ENCODE data around the gene LIPC. TPM values are rescaled to one million over a fixed set of nuclear protein-coding genes. Genes with fewer than 3 reads are reported as not detected.

LIPC gene
- total and polyA plus RNA-seq, 2 donors (not counting 3 experiments of a cell fraction or from before 2014, with no cell fraction given), result not detected

- Histone ChIP-seq H2AFZ (ENCODE audit: low read depth, low read length) (no peak overlapping the region), H3K9me1 (replicated peaks; ENCODE audit: control insufficient read depth, extremely low read depth, insufficient read depth, low read length) (no peaks in the 10 kb centered on the region), H3K9ac (replicated peaks; ENCODE audit: extremely low read depth, insufficient read depth, low read length) (no peak overlapping the region), H3K27me3 (ENCODE audit: control insufficient read depth in 2 of 2, insufficient read depth in 2 of 2, low read length in 2 of 2) (peaks cover 0 to 3% of the 10 kb centered on the region in 2 experiments), H3K4me2 (ENCODE audit: insufficient read depth, low read length) (no peak overlapping the region), H3K9me3 (replicated peaks; ENCODE audit: control insufficient read depth, insufficient read depth, low read length) (no peaks in the 10 kb centered on the region), H3K27ac (ENCODE audit: insufficient read depth, low read depth, low read length) (no peak overlapping the region), H3K4me3 (replicated peaks in 1 of 3; ENCODE audit: insufficient read depth in 1 of 3, low read depth in 1 of 3, low read length in 3 of 3) (no peak overlapping the region), H4K20me1 (replicated peaks; ENCODE audit: control insufficient read depth, extremely low read depth, insufficient read depth, low read length) (no peaks in the 10 kb centered on the region), H3K36me3 (ENCODE audit: control insufficient read depth in 2 of 2, extremely low read depth in 1 of 2, insufficient read depth in 2 of 2, low read length in 2 of 2) (no peaks in the 10 kb centered on the region), H3K4me1 (ENCODE audit: control insufficient read depth, extremely low read depth, insufficient read depth, low read length) (no peaks in the 10 kb centered on the region), H3K79me2 (ENCODE audit: control insufficient read depth, insufficient read depth, low read length) (no peaks in the 10 kb centered on the region)
- FAIRE-seq (no peak), DNase-seq (ENCODE audit: low read depth, low spot score) (no peak)
- dilution Hi-C loops (cut with MboI; ENCODE audit: extremely low pct_ligation_motif_present, low sequenced_read_pairs), result no loop called here
- POLR2A ChIA-PET, result no interaction called here
- intact Hi-C loops (cut with micrococcal nuclease), result no loop called here
- no TSS peak for BruUV-seq (replicated peaks)
- TF ChIP-seq POLR2AphosphoS5 (IDR thresholded peaks at IDR 0.05; ENCODE audit: insufficient read depth, low read depth, low read length) (no peak), JUN (IDR thresholded peaks at IDR 0.05; ENCODE audit: borderline replicate concordance, insufficient read depth, insufficient read length, low read depth) (no peak), CTCF (IDR thresholded peaks at IDR 0.05; ENCODE audit: extremely low read depth in 1 of 2, insufficient read depth in 1 of 2, low read depth in 1 of 2, low read length in 2 of 2) (no peak), MAX (IDR thresholded peaks at IDR 0.05; ENCODE audit: insufficient read depth, insufficient read length) (no peak), EZH2 (IDR thresholded peaks at IDR 0.05; ENCODE audit: borderline replicate concordance, low read depth, low read length, severe bottlenecking) (no peak), FOS (IDR thresholded peaks at IDR 0.05; ENCODE audit: borderline replicate concordance, insufficient read depth, low read length) (no peak), MYC (IDR thresholded peaks at IDR 0.05; ENCODE audit: low read depth, low read length) (no peak), POLR2A (IDR thresholded peaks at IDR 0.05; ENCODE audit: low read depth, low read length) (no peak), GATA2 (IDR thresholded peaks at IDR 0.05; ENCODE audit: insufficient read depth, insufficient read length, low read depth, low read length) (no peak)
- CTCF ChIA-PET, result interaction anchor here (2.4 kb wide), 1 partner anchor 12 kb away, joined by 9 read pairs; no protein-coding TSS in a partner anchor
Observed at GRCh38 chr15:58494567-58494966, 62.8 kb downstream of the LIPC start.

Measured in endothelial cell of umbilical vein (primary cell).